Spleen (tissue), 11 donors: ENCODE results near the gene RYR2. TPM values are rescaled to one million over a fixed set of nuclear protein-coding genes. Genes with fewer than 3 reads are reported as not detected.

Experiments used
- DNase-seq: peaks from one replicate; pipeline ENCODE4 v3.0.0-alpha.2; 2020
- H3K27ac ChIP-seq, 8 donors: fragments of 200-600 bp; sonication (generic) in 7 of 8; 1 replicate in 4 of 8; 2 replicates in 4 of 8; pipeline versions ENCODE4 v1.5.0 to v1.8.0; 2016 to 2021; ENCODE audit warnings: inconsistent platforms in 4 of 8, mild to moderate bottlenecking in 4 of 8, moderate library complexity in 1 of 8
- H3K27me3 ChIP-seq, 7 donors: fragments of 200-600 bp; sonication (generic) in 6 of 7; replicated peaks in 1 of 7; 1 replicate in 4 of 7; 2 replicates in 3 of 7; pipeline versions ENCODE4 v1.5.0 to v1.8.0; 2016 to 2021; ENCODE audit warnings: inconsistent platforms in 3 of 7, mild to moderate bottlenecking in 1 of 7
- H3K36me3 ChIP-seq, 6 donors: fragments of 200-600 bp; sonication (generic) in 5 of 6; 1 replicate in 4 of 6; 2 replicates in 2 of 6; pipeline versions ENCODE4 v1.5.0 to v1.8.0; 2016 to 2021; ENCODE audit warnings: inconsistent platforms in 2 of 6
- H3K4me1 ChIP-seq, 6 donors: fragments of 200-600 bp; sonication (generic) in 5 of 6; 1 replicate in 3 of 6; 2 replicates in 3 of 6; pipeline versions ENCODE4 v1.5.0 to v1.8.0; 2016 to 2021; ENCODE audit warnings: inconsistent platforms in 3 of 6
- H3K4me3 ChIP-seq, 8 donors: fragments of 200-600 bp; sonication (generic) in 7 of 8; 1 replicate in 4 of 8; 2 replicates in 4 of 8; pipeline versions ENCODE4 v1.5.0 to v1.8.0; 2016 to 2021; ENCODE audit warnings: inconsistent platforms in 4 of 8, mild to moderate bottlenecking in 4 of 8, moderate library complexity in 2 of 8
- H3K9me3 ChIP-seq, 8 donors: fragments of 200-600 bp; sonication (generic) in 7 of 8; 1 replicate in 4 of 8; 2 replicates in 4 of 8; pipeline versions ENCODE4 v1.5.0 to v1.8.0; 2016 to 2021; ENCODE audit warnings: inconsistent platforms in 4 of 8
- POLR2A ChIP-seq, 3 donors: fragments of 450-650 bp; IDR thresholded peaks; one replicate each; pipeline ENCODE4 v1.5.1; 2017; ENCODE audit warnings: antibody characterized with exemption in 3 of 3, mild to moderate bottlenecking in 1 of 3
- POLR2AphosphoS5 ChIP-seq, 3 donors: sonication (generic); formaldehyde crosslinking; IDR thresholded peaks; one replicate each; pipeline ENCODE4 v1.5.1; 2017; ENCODE audit warnings: antibody characterized with exemption in 3 of 3
- WGBS, 5 donors: extraction: QIAGEN DNeasy Blood & Tissue Kit in 3 of 5; methylation state at CpG; one replicate each; pipeline versions ENCODE4 v1.1.5 to v1.1.7; 2013 to 2018; 5-methylcytosine and 5-hydroxymethylcytosine counted together
- intact Hi-C: fragments of 100-400 bp; cut with DNase I; formaldehyde crosslinking; loops from one replicate; pipeline ENCODE4 v1.15.0; 2023; ENCODE audit warnings: low total_unique reads
- microRNA-seq, 3 donors: library from miRNA; unstranded; fragments of <30 nt; microRNA quantifications; one replicate each; pipeline versions ENCODE4 to v1.1.0, GENCODE V29; 2019 to 2020
- polyA plus RNA-seq, 3 donors: library from polyadenylated mRNA; stranded (reverse); fragments of 200-250 nt; gene quantifications; one replicate each; pipeline ENCODE4 v1.2.1, GENCODE V29; 2013
- small RNA-seq, 4 donors: library from RNA; depleted of rRNA; stranded (forward); fragments of <200 nt; gene quantifications; one replicate each; pipeline ENCODE3, GENCODE V24; 2016
- total RNA-seq, 7 donors: library from RNA; depleted of rRNA in 3 of 7; stranded (reverse); fragments of >200 nt in 3 of 7; fragmentation: NEBNext Ultra II Directional in 4 of 7; extraction: Animal tissue kit (Norgen Biotek cat#: 25700) in 4 of 7; gene quantifications; one replicate each; pipeline versions ENCODE4 v1.1.0 to v1.2.1, GENCODE V29; 2016 to 2021
- TF ChIP-seq, protein P1 (sequence below), 11 experiments: fragments of 200-600 bp in 7 of 11; fragments of 450-650 bp in 4 of 11; sonication (generic) in 4 of 11; IDR thresholded peaks in 8 of 11; conservative IDR thresholded peaks in 3 of 11; 1 replicate in 7 of 11; 2 replicates in 4 of 11; pipeline versions ENCODE4 v1.4.0 to v1.8.0; 2016 to 2021; ENCODE audit warnings: antibody characterized with exemption in 11 of 11, inconsistent platforms in 4 of 11, mild to moderate bottlenecking in 1 of 11
- donor health status: healthy with polysubstance abuse.
- donor health status: DM: no; HTN: no; CAD: no; lungs with moderate emphysema.
- donor health status: DM: no; HTN: no; CAD: no.
- donor health status: Bipolar disorder and iron deficiency.
- donor health status: healthy.
- donor health status: DM: no; HTN: no; CAD: no.
- donor health status: DM: yes; HTN: yes; CAD: no.

Gene RYR2
- total and polyA plus RNA-seq, 10 donors = 0.12 to 7.1 (median 3.7) TPM

DNA sequence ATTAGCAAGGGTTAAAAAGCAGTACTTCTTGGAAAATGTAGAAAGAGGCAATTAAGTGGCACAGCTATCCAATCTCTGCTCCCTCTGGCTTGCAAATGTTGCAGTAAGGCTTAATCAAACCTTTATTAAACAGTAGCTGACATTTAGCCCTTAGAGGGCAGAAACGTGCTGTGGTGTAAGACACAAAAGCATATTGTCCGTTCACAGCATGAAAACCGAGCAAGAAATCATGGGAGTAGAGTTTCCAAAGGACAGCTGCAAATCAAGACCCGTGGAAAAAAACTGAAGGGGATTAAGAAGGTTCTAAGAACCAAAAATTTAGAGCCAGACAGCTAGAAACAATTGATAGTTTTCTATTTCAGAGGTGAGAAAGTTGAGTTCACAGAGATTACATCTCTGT, 835.6 kb downstream of the RYR2 start:
- Histone ChIP-seq H3K9me3 (no peaks in the 10 kb centered on the region), H3K27ac (no peak overlapping the region), H3K27me3 (no peaks in the 10 kb centered on the region), H3K36me3 (no peaks in the 10 kb centered on the region), H3K4me1 (no peaks in the 10 kb centered on the region), H3K4me3 (no peak overlapping the region)
- intact Hi-C loops = no loop called here
- TF ChIP-seq POLR2AphosphoS5 (IDR thresholded peaks at IDR 0.05) (no peak), POLR2A (IDR thresholded peaks at IDR 0.05) (no peak)
- TF ChIP-seq, protein P1, sequence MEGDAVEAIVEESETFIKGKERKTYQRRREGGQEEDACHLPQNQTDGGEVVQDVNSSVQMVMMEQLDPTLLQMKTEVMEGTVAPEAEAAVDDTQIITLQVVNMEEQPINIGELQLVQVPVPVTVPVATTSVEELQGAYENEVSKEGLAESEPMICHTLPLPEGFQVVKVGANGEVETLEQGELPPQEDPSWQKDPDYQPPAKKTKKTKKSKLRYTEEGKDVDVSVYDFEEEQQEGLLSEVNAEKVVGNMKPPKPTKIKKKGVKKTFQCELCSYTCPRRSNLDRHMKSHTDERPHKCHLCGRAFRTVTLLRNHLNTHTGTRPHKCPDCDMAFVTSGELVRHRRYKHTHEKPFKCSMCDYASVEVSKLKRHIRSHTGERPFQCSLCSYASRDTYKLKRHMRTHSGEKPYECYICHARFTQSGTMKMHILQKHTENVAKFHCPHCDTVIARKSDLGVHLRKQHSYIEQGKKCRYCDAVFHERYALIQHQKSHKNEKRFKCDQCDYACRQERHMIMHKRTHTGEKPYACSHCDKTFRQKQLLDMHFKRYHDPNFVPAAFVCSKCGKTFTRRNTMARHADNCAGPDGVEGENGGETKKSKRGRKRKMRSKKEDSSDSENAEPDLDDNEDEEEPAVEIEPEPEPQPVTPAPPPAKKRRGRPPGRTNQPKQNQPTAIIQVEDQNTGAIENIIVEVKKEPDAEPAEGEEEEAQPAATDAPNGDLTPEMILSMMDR (IDR thresholded peaks at IDR 0.05 in 8 of 11, conservative IDR thresholded peaks at IDR 0.05 in 3 of 11) = no peak
- DNase-seq = no peak
- 57 to 81% (median 67%) methylated on average over 4 of the region's 4 CpGs for WGBS, 5 donors

DNA sequence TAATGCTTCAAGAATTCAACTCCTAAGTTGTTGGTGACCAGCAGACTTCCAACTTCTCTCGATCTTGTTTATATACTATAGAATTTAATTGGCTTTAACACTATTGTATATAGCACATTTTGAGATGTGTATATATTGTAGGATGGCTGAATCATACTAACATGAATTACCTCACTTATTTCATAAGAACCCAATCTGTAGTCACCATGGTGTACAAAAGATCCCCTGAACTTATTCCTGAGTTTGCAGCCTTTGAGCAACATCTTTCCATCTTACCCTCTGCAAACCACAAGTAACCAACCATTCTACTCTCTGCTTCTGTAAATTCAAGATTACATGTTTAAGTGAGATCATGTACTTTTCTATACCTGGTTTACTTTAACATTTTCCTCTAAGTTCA, 836.4 kb downstream of the RYR2 start:
- H3K27me3 ChIP-seq = no peaks in the 10 kb centered on the region
- H3K27ac ChIP-seq = no peak overlapping the region
- no peak for DNase-seq
- intact Hi-C loops = no loop called here
- WGBS, 5 donors = 46 to 91% (median 81%) methylated on average over 1 of the region's 1 CpG
- no peaks in the 10 kb centered on the region for H3K36me3 ChIP-seq
- H3K9me3 ChIP-seq = no peaks in the 10 kb centered on the region
- H3K4me1 ChIP-seq = no peaks in the 10 kb centered on the region
- no peak overlapping the region for H3K4me3 ChIP-seq
- TF ChIP-seq POLR2AphosphoS5 (IDR thresholded peaks at IDR 0.05) = no peak
- TF ChIP-seq, protein P1 (IDR thresholded peaks at IDR 0.05 in 8 of 11, conservative IDR thresholded peaks at IDR 0.05 in 3 of 11) = no peak
- TF ChIP-seq POLR2A (IDR thresholded peaks at IDR 0.05) = no peak

DNA sequence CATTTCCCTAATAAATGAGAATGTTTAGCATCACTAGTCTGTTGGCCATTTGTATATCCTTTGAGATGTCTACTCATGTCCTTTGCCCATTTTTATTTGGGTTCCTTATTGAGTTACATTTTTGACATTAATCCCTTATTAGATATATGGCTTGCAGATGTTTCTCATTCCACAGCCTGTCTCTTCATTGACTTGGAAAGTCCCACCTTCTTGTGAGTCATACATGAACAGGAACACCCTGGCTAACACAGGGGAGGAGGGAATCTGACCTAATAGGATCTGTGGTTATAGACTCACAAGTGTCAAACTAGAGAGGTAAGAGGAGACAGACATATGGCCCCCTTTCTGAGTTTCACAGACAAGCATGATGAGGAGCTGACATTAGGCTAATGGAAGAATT, 837.2 kb downstream of the RYR2 start:
- Histone ChIP-seq H3K27me3 (no peaks in the 10 kb centered on the region), H3K4me3 (no peak overlapping the region), H3K36me3 (no peaks in the 10 kb centered on the region), H3K27ac (no peak overlapping the region), H3K9me3 (no peaks in the 10 kb centered on the region), H3K4me1 (no peaks in the 10 kb centered on the region)
- DNase-seq = no peak
- intact Hi-C loops = no loop called here
- TF ChIP-seq POLR2A (IDR thresholded peaks at IDR 0.05) (no peak), POLR2AphosphoS5 (IDR thresholded peaks at IDR 0.05) (no peak)
- TF ChIP-seq, protein P1 (IDR thresholded peaks at IDR 0.05 in 8 of 11, conservative IDR thresholded peaks at IDR 0.05 in 3 of 11) = no peak

Small RNA genes within 50 kb of the gene (microRNA-seq; reads per million reads assigned to microRNA genes)
- gene MIR4428 = 0 reads per million in 3 donors

Small RNA genes within 50 kb of the gene (small RNA-seq; reads per million reads assigned to genes)
- 0 reads per million in 4 donors for gene MIR4428
- 0 reads per million in 4 donors for gene RF00402

Other genes starting within 250 kb of the RYR2 start
- 10 to 100 TPM; 39.1 to 65.4 (median 46.5) TPM for gene MTR, start 246.9 kb upstream of the RYR2 start, total RNA-seq
- gene MTR, start 246.9 kb upstream of the RYR2 start, polyA plus RNA-seq = 1 to 10 TPM; 4.4 to 7.0 (median 4.6) TPM
- gene MT1HL1, start 37.7 kb upstream of the RYR2 start, total RNA-seq = not detected
- gene MT1HL1, start 37.7 kb upstream of the RYR2 start, polyA plus RNA-seq = not detected